ENCODE results near the gene TTLL5. TPM values are rescaled to one million over a fixed set of nuclear protein-coding genes. Genes with fewer than 3 reads are reported as not detected.

The TTLL5 gene
- total and polyA plus RNA-seq, 10 of the 15 experiments (the other 5 are each of a cell fraction or from before 2014, with no cell fraction given): 3.2 to 25.9 (median 13.8) TPM

DNA sequence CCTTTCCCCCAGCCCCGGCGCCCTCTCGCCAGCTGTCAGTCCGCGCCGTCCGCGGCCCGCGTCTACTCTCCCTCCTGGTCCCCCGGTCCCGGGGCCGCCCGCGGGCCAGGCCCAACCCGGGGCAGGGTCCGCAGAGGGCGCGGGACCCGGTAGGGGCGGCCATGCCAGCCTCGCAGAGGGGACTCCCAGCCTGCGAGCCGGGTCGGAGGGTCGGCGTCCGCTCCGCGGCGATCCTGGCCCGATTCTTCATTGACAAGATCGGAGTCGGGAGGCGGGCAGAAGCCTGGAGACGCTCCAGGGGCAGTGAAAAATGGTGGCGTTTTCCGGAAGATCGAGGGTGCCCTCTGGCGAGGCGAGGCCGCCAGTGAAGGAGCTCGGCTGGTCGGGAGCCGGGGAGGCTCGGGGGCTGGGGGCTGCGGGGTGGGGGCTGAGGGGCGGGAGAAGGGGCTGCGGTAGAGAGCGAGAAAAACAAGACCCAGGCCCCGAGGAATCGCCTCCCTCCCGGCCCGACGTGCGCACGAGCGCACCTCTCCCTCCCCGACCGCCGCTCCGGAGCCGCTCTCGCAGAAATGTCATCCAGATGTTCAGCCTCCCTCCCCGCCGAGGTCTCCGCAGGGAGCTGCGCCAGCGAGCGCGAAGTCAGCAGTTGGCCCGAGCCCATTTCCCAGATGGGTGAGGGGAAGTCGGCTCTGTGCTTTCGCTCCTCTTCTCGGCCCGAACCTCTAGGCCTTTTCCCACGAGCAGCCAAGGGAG is 321.4 kb downstream of the TTLL5 start (continued):
- TF ChIP-seq, protein P1, sequence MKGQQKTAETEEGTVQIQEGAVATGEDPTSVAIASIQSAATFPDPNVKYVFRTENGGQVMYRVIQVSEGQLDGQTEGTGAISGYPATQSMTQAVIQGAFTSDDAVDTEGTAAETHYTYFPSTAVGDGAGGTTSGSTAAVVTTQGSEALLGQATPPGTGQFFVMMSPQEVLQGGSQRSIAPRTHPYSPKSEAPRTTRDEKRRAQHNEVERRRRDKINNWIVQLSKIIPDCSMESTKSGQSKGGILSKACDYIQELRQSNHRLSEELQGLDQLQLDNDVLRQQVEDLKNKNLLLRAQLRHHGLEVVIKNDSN (IDR thresholded peaks at IDR 0.05; ENCODE audit: borderline replicate concordance, extremely low read length, insufficient read depth, low read depth, low read length): peak; percentile 30
- TF ChIP-seq, protein P2, sequence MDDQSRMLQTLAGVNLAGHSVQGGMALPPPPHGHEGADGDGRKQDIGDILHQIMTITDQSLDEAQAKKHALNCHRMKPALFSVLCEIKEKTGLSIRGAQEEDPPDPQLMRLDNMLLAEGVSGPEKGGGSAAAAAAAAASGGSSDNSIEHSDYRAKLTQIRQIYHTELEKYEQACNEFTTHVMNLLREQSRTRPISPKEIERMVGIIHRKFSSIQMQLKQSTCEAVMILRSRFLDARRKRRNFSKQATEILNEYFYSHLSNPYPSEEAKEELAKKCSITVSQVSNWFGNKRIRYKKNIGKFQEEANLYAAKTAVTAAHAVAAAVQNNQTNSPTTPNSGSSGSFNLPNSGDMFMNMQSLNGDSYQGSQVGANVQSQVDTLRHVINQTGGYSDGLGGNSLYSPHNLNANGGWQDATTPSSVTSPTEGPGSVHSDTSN (IDR thresholded peaks at IDR 0.05; ENCODE audit: insufficient replicate concordance, low read depth, low read length): no peak
- TF ChIP-seq SMARCA5 (IDR thresholded peaks at IDR 0.05): peak; percentile 83
- TF ChIP-seq, protein P3, sequence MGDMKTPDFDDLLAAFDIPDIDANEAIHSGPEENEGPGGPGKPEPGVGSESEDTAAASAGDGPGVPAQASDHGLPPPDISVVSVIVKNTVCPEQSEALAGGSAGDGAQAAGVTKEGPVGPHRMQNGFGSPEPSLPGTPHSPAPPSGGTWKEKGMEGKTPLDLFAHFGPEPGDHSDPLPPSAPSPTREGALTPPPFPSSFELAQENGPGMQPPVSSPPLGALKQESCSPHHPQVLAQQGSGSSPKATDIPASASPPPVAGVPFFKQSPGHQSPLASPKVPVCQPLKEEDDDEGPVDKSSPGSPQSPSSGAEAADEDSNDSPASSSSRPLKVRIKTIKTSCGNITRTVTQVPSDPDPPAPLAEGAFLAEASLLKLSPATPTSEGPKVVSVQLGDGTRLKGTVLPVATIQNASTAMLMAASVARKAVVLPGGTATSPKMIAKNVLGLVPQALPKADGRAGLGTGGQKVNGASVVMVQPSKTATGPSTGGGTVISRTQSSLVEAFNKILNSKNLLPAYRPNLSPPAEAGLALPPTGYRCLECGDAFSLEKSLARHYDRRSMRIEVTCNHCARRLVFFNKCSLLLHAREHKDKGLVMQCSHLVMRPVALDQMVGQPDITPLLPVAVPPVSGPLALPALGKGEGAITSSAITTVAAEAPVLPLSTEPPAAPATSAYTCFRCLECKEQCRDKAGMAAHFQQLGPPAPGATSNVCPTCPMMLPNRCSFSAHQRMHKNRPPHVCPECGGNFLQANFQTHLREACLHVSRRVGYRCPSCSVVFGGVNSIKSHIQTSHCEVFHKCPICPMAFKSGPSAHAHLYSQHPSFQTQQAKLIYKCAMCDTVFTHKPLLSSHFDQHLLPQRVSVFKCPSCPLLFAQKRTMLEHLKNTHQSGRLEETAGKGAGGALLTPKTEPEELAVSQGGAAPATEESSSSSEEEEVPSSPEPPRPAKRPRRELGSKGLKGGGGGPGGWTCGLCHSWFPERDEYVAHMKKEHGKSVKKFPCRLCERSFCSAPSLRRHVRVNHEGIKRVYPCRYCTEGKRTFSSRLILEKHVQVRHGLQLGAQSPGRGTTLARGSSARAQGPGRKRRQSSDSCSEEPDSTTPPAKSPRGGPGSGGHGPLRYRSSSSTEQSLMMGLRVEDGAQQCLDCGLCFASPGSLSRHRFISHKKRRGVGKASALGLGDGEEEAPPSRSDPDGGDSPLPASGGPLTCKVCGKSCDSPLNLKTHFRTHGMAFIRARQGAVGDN (IDR thresholded peaks at IDR 0.05): 0 out of 2 replicates have a peak, but pooled peaks have one; percentile 44
- TF ChIP-seq, protein P4, sequence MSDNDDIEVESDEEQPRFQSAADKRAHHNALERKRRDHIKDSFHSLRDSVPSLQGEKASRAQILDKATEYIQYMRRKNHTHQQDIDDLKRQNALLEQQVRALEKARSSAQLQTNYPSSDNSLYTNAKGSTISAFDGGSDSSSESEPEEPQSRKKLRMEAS (IDR thresholded peaks at IDR 0.05; ENCODE audit: low read depth, low read length): 0 out of 2 replicates have a peak, but pooled peaks have one; percentile 31
- TF ChIP-seq ESRRA (IDR thresholded peaks at IDR 0.05; ENCODE audit: low read length): no peak
- TF ChIP-seq YY1 (IDR thresholded peaks at IDR 0.05; ENCODE audit: low read depth, low read length): peak; percentile 91
- TF ChIP-seq DPF2 (IDR thresholded peaks at IDR 0.05): peak; percentile 57; the same call in 1 of the 2 replicates
- peak; percentile 71 for TF ChIP-seq GATAD2B (conservative IDR thresholded peaks at IDR 0.05; ENCODE audit: low read depth)
- no peak for TF ChIP-seq ASH2L (IDR thresholded peaks at IDR 0.05; ENCODE audit: borderline replicate concordance, low read depth)
- TF ChIP-seq, protein P5, sequence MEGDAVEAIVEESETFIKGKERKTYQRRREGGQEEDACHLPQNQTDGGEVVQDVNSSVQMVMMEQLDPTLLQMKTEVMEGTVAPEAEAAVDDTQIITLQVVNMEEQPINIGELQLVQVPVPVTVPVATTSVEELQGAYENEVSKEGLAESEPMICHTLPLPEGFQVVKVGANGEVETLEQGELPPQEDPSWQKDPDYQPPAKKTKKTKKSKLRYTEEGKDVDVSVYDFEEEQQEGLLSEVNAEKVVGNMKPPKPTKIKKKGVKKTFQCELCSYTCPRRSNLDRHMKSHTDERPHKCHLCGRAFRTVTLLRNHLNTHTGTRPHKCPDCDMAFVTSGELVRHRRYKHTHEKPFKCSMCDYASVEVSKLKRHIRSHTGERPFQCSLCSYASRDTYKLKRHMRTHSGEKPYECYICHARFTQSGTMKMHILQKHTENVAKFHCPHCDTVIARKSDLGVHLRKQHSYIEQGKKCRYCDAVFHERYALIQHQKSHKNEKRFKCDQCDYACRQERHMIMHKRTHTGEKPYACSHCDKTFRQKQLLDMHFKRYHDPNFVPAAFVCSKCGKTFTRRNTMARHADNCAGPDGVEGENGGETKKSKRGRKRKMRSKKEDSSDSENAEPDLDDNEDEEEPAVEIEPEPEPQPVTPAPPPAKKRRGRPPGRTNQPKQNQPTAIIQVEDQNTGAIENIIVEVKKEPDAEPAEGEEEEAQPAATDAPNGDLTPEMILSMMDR (IDR thresholded peaks at IDR 0.05 in 2 of 3, conservative IDR thresholded peaks at IDR 0.05 in 1 of 3; ENCODE audit: control insufficient read depth in 2 of 3, extremely low read depth in 1 of 3, insufficient read depth in 1 of 3, low read depth in 3 of 3, low read length in 3 of 3): peak; percentile 57 to 79 (median 77)
- peak; percentile 80 for TF ChIP-seq RAD21 (IDR thresholded peaks at IDR 0.05; ENCODE audit: insufficient read depth, low read depth, low read length)
- peak; percentile 85 for TF ChIP-seq SMC3 (IDR thresholded peaks at IDR 0.05; ENCODE audit: borderline replicate concordance, low read length)
- TF ChIP-seq, protein P6, sequence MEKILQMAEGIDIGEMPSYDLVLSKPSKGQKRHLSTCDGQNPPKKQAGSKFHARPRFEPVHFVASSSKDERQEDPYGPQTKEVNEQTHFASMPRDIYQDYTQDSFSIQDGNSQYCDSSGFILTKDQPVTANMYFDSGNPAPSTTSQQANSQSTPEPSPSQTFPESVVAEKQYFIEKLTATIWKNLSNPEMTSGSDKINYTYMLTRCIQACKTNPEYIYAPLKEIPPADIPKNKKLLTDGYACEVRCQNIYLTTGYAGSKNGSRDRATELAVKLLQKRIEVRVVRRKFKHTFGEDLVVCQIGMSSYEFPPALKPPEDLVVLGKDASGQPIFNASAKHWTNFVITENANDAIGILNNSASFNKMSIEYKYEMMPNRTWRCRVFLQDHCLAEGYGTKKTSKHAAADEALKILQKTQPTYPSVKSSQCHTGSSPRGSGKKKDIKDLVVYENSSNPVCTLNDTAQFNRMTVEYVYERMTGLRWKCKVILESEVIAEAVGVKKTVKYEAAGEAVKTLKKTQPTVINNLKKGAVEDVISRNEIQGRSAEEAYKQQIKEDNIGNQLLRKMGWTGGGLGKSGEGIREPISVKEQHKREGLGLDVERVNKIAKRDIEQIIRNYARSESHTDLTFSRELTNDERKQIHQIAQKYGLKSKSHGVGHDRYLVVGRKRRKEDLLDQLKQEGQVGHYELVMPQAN (conservative IDR thresholded peaks at IDR 0.05): peak; percentile 52
- TF ChIP-seq POLR2A (IDR thresholded peaks at IDR 0.05; ENCODE audit: low read depth, low read length): no peak
- TF ChIP-seq MXI1 (IDR thresholded peaks at IDR 0.05; ENCODE audit: low read depth, low read length): 0 out of 2 replicates have a peak, but pooled peaks have one; percentile 22
- no peak for TF ChIP-seq BCL11A (IDR thresholded peaks at IDR 0.05; ENCODE audit: low read depth, low read length)
- TF ChIP-seq NR2F1 (conservative IDR thresholded peaks at IDR 0.05): peak; percentile 48; the same call in 1 of the 2 replicates
